SH-SY5Y (cell line): ENCODE measurements around the gene HOXB6.

Source experiments
- GATA2 ChIP-seq: IDR thresholded peaks from 2 replicates; pipeline ENCODE4 v1.6.1; 2011; ENCODE audit warnings: mild to moderate bottlenecking, low read depth, low read length
- GATA3 ChIP-seq: IDR thresholded peaks from 2 replicates; pipeline ENCODE4 v1.6.1; 2011; ENCODE audit warnings: low read depth, mild to moderate bottlenecking, low read length, moderate library complexity

DNA sequence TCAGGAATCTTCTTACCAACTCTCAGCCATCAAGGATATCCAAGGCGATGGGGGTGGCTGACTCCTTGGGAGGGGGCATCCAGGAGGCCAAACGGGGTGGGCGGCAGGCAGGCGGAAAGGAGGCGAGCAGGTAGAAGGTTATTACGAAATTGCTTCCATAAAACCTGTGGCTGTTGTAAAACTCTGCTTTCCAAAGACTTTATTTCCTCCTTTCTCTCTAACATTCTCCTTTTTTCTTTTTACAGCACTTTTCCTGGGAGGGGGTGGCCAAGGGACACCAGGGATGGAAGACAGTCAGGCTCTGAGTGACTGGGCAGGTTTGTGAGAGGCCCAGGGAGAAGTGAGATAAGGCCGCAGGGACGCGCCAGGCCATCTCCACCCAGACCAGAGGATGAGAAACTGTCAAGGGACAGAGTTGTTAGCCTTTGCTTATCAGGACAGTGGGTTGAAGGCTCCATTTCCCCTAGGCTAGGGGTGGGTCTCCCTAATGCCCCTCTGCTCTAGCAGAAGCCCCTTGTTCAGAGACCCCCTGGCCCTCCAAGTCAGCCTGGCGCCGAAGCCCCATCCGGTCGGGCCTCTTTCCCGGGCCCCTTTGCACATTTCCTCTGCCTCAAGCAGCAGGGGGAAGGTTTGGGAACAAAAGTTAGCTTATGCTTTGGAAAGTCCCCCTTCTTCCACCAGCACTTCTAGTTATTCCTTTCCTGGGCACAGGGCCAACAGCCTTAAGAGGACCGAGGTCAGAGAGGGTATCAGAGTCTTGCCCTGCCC, 26.3 kb upstream of the HOXB6 start:
- TF ChIP-seq GATA3 (no peak), GATA2 (no peak)
